ENCODE results near the gene ELP1. TPM values are rescaled to one million over a fixed set of nuclear protein-coding genes. Genes with fewer than 3 reads are reported as not detected.

Gene ELP1
- total RNA-seq, 4 donors from 2014 or later: 21.6 to 61.4 (median 25.7) TPM

GRCh38 chr9:108831496-108832178, 102.3 kb downstream of the ELP1 start:
- DNase-seq (ENCODE audit: low spot score in 2 of 2): no peak
- H3K9me3 ChIP-seq: no peaks in the 10 kb centered on the region
- no peaks in the 10 kb centered on the region for H3K4me1 ChIP-seq
- TF ChIP-seq, protein P1, sequence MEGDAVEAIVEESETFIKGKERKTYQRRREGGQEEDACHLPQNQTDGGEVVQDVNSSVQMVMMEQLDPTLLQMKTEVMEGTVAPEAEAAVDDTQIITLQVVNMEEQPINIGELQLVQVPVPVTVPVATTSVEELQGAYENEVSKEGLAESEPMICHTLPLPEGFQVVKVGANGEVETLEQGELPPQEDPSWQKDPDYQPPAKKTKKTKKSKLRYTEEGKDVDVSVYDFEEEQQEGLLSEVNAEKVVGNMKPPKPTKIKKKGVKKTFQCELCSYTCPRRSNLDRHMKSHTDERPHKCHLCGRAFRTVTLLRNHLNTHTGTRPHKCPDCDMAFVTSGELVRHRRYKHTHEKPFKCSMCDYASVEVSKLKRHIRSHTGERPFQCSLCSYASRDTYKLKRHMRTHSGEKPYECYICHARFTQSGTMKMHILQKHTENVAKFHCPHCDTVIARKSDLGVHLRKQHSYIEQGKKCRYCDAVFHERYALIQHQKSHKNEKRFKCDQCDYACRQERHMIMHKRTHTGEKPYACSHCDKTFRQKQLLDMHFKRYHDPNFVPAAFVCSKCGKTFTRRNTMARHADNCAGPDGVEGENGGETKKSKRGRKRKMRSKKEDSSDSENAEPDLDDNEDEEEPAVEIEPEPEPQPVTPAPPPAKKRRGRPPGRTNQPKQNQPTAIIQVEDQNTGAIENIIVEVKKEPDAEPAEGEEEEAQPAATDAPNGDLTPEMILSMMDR (IDR thresholded peaks at IDR 0.05): no peak
- TF ChIP-seq POLR2A (IDR thresholded peaks at IDR 0.05) (no peak), EP300 (IDR thresholded peaks at IDR 0.05) (no peak)
- H3K27me3 ChIP-seq: no peaks in the 10 kb centered on the region
- WGBS, 2 donors: 87 to 97% methylated on average over 1 of the region's 1 CpG
- H3K4me3 ChIP-seq: no peak overlapping the region
- no peaks in the 10 kb centered on the region for H3K36me3 ChIP-seq
- no peak overlapping the region for H3K27ac ChIP-seq

GRCh38 chr9:108830272-108830671, 103.7 kb downstream of the ELP1 start:
- Histone ChIP-seq H3K27ac (no peak overlapping the region), H3K4me1 (no peaks in the 10 kb centered on the region), H3K27me3 (no peaks in the 10 kb centered on the region), H3K4me3 (no peak overlapping the region), H3K9me3 (no peaks in the 10 kb centered on the region), H3K36me3 (no peaks in the 10 kb centered on the region)
- DNase-seq (ENCODE audit: low spot score in 2 of 2): no peak
- TF ChIP-seq POLR2A (IDR thresholded peaks at IDR 0.05) (no peak), EP300 (IDR thresholded peaks at IDR 0.05) (no peak)
- TF ChIP-seq, protein P1 (IDR thresholded peaks at IDR 0.05): no peak
- WGBS, 2 donors: 71 to 74% methylated on average over 2 of the region's 2 CpGs

DNA sequence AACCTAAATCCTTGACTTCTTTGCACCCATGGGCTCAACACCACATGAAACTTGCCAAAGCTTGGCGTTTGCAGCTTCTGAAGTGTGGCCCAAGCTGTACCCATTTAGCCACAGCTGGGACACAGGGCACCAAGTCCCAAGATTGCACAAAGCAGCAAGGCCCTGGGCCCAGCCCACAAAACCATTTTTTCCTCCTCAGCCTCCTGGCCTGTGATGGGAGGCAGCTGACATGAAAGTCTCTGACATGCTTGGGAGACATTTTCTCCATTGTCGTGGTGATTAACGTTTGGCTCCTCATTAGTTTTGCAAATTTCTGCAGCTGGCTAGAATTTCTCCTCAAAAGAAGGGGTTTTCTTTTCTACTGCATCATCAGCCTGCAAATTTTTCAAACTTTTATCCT, 110.1 kb downstream of the ELP1 start:
- H3K36me3 ChIP-seq: no peaks in the 10 kb centered on the region
- peaks cover 0 to 17% (median 0%) of the 10 kb centered on the region in 4 donors for H3K9me3 ChIP-seq
- no peak for TF ChIP-seq EP300 (IDR thresholded peaks at IDR 0.05)
- TF ChIP-seq, protein P1 (IDR thresholded peaks at IDR 0.05): no peak
- no peak for TF ChIP-seq POLR2A (IDR thresholded peaks at IDR 0.05)
- H3K4me1 ChIP-seq: no peaks in the 10 kb centered on the region
- no peak for DNase-seq (ENCODE audit: low spot score in 2 of 2)
- WGBS, 2 donors: 74 to 92% methylated on average over 3 of the region's 3 CpGs
- H3K4me3 ChIP-seq: no peak overlapping the region
- H3K27ac ChIP-seq: no peak overlapping the region
- no peaks in the 10 kb centered on the region for H3K27me3 ChIP-seq

Small RNA genes within 50 kb of the gene (small RNA-seq; reads per million reads assigned to genes)
- gene AL359692.1: not detected

Other genes with a start within 250 kb of the ELP1 start
- gene ACTL7B, start 78.1 kb downstream of the ELP1 start, total RNA-seq: not detected
- gene ACTL7A, start 71.9 kb downstream of the ELP1 start, total RNA-seq: not detected
- gene ABITRAM, start 276 bp upstream of the ELP1 start, total RNA-seq: 10 to 100 TPM in 1 of 4 donors, 1 to 10 TPM in 3; 8.2 to 14.0 (median 8.5) TPM
- gene CTNNAL1, start 79.4 kb upstream of the ELP1 start, total RNA-seq: 100 to 1,000 TPM in 3 of 4 donors, 10 to 100 TPM in 1; 52.8 to 144 (median 118) TPM
- gene TMEM245, start 185.8 kb upstream of the ELP1 start, total RNA-seq: 100 to 1,000 TPM in 1 of 4 donors, 10 to 100 TPM in 3; 51.6 to 100 (median 89.5) TPM
- gene FRRS1L, start 233.1 kb upstream of the ELP1 start, total RNA-seq: 10 to 100 TPM in 1 of 4 donors, 1 to 10 TPM in 3; 1.5 to 12.6 (median 2.8) TPM